ENCODE results near the gene ARSK.
"Not testable (repeated sequence)": the region's sequence is repeated elsewhere in the genome, so short reads cannot be mapped to it uniquely, and the experiment has no call there.

Gene ARSK

GRCh38 chr5:95641741-95642220 is 86.9 kb downstream of the ARSK start:
- DNase-seq (ENCODE audit: low spot score), result no peak
- in situ Hi-C loops (cut with MboI; ENCODE audit: low sequenced_read_pairs, unreplicated experiment), result no loop called here
- TF ChIP-seq CTCF (IDR thresholded peaks at IDR 0.05; ENCODE audit: borderline replicate concordance, control extremely low read depth, extremely low read depth, insufficient read depth, missing control alignments), result no peak

GRCh38 chr5:95643152-95643551 is 88.3 kb downstream of the ARSK start:
- DNase-seq (ENCODE audit: low spot score), result no peak
- no peak for TF ChIP-seq CTCF (IDR thresholded peaks at IDR 0.05; ENCODE audit: borderline replicate concordance, control extremely low read depth, extremely low read depth, insufficient read depth, missing control alignments)
- in situ Hi-C loops (cut with MboI; ENCODE audit: low sequenced_read_pairs, unreplicated experiment), result no loop called here

- in situ Hi-C loops (cut with MboI; ENCODE audit: low sequenced_read_pairs, unreplicated experiment), result no loop called here
- peak; percentile 82 for TF ChIP-seq CTCF (IDR thresholded peaks at IDR 0.05; ENCODE audit: borderline replicate concordance, control extremely low read depth, extremely low read depth, insufficient read depth, missing control alignments)
- DNase-seq (ENCODE audit: low spot score), result peak; percentile 44
Measured at GRCh38 chr5:95644351-95645042, 89.6 kb downstream of the ARSK start.

- in situ Hi-C loops (cut with MboI; ENCODE audit: low sequenced_read_pairs, unreplicated experiment); DNase-seq (ENCODE audit: low spot score): not testable (repeated sequence)
Measured at GRCh38 chr5:95646226-95646568, 91.3 kb downstream of the ARSK start.

- peak; percentile 93 for DNase-seq (ENCODE audit: low spot score)
- in situ Hi-C loops (cut with MboI; ENCODE audit: low sequenced_read_pairs, unreplicated experiment), result no loop called here
- no peak for TF ChIP-seq CTCF (IDR thresholded peaks at IDR 0.05; ENCODE audit: borderline replicate concordance, control extremely low read depth, extremely low read depth, insufficient read depth, missing control alignments)
Measured at GRCh38 chr5:95646569-95647431, 91.9 kb downstream of the ARSK start, which contains the start of gene RFESD. RFESD (plus strand) TSS chr5:95646777; CDS start chr5:95652272, 5,495 bp downstream.

GRCh38 chr5:95647886-95648860 is 93.3 kb downstream of the ARSK start:
- peak; percentile 25 for DNase-seq (ENCODE audit: low spot score)
- in situ Hi-C loops (cut with MboI; ENCODE audit: low sequenced_read_pairs, unreplicated experiment), result no loop called here
- TF ChIP-seq CTCF (IDR thresholded peaks at IDR 0.05; ENCODE audit: borderline replicate concordance, control extremely low read depth, extremely low read depth, insufficient read depth, missing control alignments), result no peak
